ENCODE results near the gene TRAT1.

DNA sequence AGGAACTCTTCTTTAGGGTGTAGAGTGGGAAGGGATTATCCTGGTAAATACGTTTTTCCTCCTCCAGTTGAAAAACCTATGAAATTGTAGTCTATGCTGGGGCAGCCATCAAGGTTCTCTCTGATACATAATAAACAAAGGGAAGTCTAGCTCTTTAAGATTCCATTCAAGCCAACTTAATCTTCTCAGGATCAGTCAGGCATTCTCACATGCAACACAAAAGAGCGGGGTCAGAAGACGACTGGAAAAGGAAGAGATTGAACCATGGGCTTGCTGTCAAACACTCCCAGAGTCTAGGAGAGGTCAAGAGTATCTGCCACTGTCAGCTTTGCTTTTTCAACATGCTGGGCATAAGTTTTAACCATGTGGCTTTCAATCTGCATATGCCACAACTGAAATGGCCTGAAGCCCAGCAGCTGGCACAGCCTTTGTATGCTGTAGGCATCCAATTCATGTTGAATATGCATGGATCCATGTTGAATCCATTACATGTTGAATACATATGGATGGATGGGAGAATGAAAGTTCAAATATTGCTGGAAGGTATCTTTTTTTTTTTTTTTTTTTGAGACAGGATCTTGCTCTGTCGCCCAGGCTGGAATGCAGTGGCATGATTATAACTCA, 8.5 kb downstream of the TRAT1 start:
- TF ChIP-seq CTCF (IDR thresholded peaks at IDR 0.05) (no peak), EHMT2 (IDR thresholded peaks at IDR 0.05; ENCODE audit: low read depth) (no peak), CEBPB (IDR thresholded peaks at IDR 0.05) (no peak), CBX8 (IDR thresholded peaks at IDR 0.05) (no peak), MYC (IDR thresholded peaks at IDR 0.05; ENCODE audit: borderline replicate concordance, low read length) (no peak), MAFK (IDR thresholded peaks at IDR 0.05; ENCODE audit: partially characterized antibody) (no peak)
- TF ChIP-seq, protein P1, sequence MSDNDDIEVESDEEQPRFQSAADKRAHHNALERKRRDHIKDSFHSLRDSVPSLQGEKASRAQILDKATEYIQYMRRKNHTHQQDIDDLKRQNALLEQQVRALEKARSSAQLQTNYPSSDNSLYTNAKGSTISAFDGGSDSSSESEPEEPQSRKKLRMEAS (IDR thresholded peaks at IDR 0.05): no peak
